HPDE6-E6E7 (cell line): ENCODE data around the gene NDUFAF8.
A peak's percentile ranks its signal among the peaks of the same experiment; 100 is the strongest.
"Not testable (repeated sequence)": the region's sequence is repeated elsewhere in the genome, so short reads cannot be mapped to it uniquely, and the experiment has no call there.

Experiments used
- DNase-seq: peaks from one replicate; pipeline ENCODE4 v3.0.0; 2011; ENCODE audit warnings: missing footprints; ENCODE audit errors: extremely low spot score

The NDUFAF8 gene

DNA sequence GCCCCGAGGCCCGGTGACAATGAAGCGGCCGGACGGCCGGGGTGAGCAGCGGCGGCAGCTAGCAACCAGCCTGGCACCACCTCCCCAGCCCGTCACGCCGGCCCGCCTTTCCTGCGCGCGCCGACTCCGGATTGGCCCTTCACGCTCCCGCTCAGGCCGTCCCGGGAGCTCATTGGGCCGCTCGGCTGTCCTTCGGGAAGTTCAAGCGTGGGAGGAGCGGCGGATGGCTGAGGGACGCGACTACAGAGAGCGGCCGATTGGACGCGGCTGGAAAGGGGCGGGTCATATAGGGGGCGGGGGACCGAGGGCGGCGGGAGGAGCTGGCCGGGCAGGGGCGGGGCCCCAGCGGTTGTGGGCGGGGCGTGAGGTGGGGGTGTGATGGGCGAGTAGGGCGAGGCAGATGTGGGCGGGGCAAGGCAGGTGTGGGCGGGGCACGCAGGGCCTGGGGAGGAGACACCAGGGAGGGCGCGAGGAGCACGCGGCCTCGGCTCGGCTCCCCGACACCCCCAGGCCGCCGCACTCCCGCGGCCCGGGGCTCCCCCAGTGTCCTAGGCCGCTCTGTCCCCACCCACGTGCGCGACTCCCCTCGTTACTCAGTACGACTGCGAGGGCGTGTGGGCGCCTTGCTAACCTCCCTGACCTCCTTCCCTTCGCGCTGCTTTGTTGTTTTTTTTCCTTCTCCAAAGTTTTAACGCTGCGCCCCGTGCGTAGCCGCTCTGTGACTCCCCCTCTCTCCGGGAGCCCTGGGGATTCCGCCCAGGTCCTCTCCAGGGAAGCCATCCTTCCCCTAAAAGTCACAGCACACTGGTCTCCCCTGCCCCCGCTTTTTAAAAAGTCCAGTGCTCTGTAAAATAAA lies 16.0 kb upstream of the NDUFAF8 start, which contains the start of gene CEP131:
Gene CEP131, minus strand, starts transcription at position 60 of the 856 bp plus-strand sequence. CDS start 2,909 bp downstream, outside the sequence.
- DNase-seq, result peak; percentile 99

- DNase-seq, result no peak
Observed at GRCh38 chr17:81223762-81224130, 15.4 kb upstream of the NDUFAF8 start.

GRCh38 chr17:81227630-81228029 lies 11.5 kb upstream of the NDUFAF8 start:
- DNase-seq, result not testable (repeated sequence)

DNA sequence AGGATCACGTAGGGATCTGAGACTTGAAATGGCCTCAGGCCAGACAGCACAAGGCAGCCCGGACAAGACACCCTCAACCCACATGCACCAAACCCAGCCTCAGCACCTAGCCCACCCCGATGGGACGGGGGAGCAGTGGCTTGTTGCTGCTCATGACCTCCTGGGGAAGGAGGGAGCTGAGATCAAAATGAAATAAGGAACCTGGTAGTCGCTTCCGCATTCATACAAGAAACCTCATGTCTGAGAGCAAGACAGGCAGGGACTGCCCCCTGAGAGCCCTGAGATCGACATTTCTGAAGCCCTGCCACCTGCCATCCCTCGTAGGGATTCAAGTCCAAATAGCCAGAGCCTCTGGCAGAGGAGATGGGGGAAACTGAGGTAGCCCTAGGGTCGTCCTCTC lies 10.7 kb upstream of the NDUFAF8 start:
- DNase-seq, result no peak

GRCh38 chr17:81228834-81229665 lies 10.1 kb upstream of the NDUFAF8 start:
- no peak for DNase-seq

- no peak for DNase-seq
Observed at GRCh38 chr17:81229666-81229920, 9.5 kb upstream of the NDUFAF8 start.

GRCh38 chr17:81230043-81230820 lies 8.9 kb upstream of the NDUFAF8 start:
- no peak for DNase-seq

- DNase-seq, result no peak
Observed at GRCh38 chr17:81231121-81231645, 7.9 kb upstream of the NDUFAF8 start.

GRCh38 chr17:81231766-81232581 lies 7.1 kb upstream of the NDUFAF8 start:
- DNase-seq, result no peak

DNA sequence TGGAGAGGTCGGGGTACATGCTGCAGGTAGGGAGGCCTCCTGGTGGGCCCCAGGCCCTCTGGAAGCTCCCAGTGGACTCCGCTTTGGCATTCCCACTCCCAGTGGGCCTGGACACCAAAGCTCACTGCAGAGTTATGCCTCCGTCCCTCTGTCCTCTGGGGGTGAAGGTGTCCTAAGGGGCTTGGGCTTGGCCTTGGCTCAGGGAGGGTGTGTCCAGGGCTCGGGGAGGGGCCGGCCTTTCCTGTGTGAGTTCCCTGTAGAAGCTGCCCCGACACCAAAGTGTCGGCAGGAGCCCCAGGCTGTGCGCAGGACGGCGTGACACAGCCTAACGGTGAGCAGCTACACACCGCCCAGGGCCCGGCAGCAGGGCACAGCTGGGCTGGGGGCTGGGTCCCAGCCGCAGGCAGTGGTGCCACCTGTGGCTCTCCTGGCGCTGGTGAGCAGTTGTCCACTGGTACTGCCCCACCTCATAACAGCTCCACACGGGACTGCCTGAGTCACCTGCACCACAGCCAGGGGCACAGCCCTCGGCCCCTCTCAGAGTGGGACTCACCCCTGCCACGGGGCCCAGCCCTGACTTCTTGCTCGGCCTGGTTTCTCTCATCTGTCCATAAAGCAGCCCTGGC lies 6.4 kb upstream of the NDUFAF8 start:
- no peak for DNase-seq

DNA sequence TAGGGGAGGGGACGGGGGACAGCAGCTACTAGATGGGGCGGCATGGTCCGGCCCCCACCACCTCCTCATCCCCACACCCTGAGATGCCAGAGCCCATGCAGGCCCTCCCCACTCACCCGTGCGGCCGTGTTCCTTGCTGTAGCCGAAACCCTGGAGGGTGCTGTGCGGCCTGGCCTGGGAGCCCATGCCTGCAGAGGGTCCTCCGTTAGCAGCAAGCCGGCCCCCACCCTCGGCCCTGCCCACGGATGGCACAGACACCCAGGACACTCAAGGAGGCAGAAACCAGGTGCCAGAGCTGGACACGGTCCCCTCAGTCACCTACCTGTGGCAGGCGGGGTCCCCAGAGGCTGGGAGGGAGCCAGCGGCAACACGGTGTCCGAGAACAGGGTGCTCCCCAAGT lies 5.8 kb upstream of the NDUFAF8 start:
- DNase-seq, result no peak

DNA sequence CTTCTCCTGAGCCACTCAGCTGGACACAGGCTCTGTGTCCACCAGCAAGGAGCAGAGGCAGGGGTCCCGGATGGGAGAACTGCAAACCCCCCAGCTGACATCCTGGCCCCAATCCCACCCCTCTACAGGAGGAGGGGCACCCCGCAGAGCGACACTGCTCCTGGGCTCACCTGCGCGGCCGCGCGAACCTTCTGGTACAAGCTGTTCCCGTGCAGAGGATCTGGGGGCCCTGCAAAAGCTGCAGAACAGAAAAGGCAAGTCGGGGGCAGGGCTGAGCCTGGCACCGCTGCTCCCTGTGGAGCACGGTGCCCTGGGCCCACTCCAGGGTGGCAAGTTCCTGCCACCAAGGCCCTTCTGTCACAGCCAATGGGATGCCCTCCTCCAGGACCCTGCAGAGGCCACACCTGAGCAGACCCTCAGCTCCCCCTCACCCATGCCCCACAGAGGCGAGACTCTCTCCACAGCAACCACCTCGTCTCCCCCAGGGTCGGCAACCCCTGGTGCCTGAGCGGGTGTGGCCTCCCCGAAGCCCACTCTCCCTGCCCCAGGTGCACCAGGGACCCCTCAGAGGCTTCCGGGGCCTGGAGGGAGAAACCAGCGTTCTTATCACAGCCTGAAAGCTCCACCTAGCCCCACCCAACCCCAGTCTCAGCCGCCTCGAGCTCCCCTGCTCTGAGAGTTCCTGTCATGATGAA lies 5.2 kb upstream of the NDUFAF8 start:
- DNase-seq, result no peak

DNA sequence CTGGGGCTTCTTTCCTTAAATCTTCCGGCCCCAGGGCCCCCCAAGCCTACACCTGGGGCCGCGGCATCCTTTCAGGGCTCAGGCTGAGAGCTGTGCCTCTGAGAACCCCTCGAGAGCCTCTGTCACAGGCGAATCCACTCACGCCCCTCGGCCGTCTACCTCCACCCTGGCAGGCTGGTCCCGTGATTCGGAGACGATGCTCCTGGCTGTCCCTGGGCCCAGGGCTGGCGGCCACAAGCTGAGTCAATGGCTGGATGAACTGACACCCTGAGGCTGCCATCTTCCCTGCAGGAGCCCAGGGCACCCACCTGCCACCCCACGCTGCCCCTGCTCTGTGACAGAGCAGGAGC lies 4.6 kb upstream of the NDUFAF8 start:
- DNase-seq, result no peak

- DNase-seq, result no peak
Observed at GRCh38 chr17:81234940-81235821, 3.9 kb upstream of the NDUFAF8 start.

- no peak for DNase-seq
Observed at GRCh38 chr17:81235822-81236740, 3.0 kb upstream of the NDUFAF8 start.

GRCh38 chr17:81236784-81237183 lies 2.3 kb upstream of the NDUFAF8 start:
- DNase-seq, result no peak

GRCh38 chr17:81237591-81238489 lies 1.3 kb upstream of the NDUFAF8 start:
- DNase-seq, result no peak
